CD4-positive, alpha-beta T cell treated with Interleukin-17A for 4 hours (primary cell): Measurements from ENCODE around the gene ARPP21.

Experiments used
- DNase-seq: peaks from one replicate; pipeline ENCODE4 v3.0.0-alpha.2; 2020; ENCODE audit warnings: mixed read lengths

The ARPP21 gene

GRCh38 chr3:35641920-35642527, 2.7 kb downstream of the ARPP21 start:
- DNase-seq = no peak

- DNase-seq = no peak
These were observed 4.2 kb downstream of the ARPP21 start for GRCh38 chr3:35643495-35643894.

GRCh38 chr3:35644451-35644850, 5.1 kb downstream of the ARPP21 start:
- no peak for DNase-seq

GRCh38 chr3:35645189-35645588, 5.9 kb downstream of the ARPP21 start:
- no peak for DNase-seq

- no peak for DNase-seq
These were observed 6.8 kb downstream of the ARPP21 start for GRCh38 chr3:35646081-35646480.

- no peak for DNase-seq
These were observed 8.1 kb downstream of the ARPP21 start for GRCh38 chr3:35647461-35647860.

GRCh38 chr3:35648347-35648746, 9.0 kb downstream of the ARPP21 start:
- DNase-seq = no peak

GRCh38 chr3:35649405-35649804, 10.1 kb downstream of the ARPP21 start:
- no peak for DNase-seq

GRCh38 chr3:35651426-35651825, 12.1 kb downstream of the ARPP21 start:
- DNase-seq = no peak

GRCh38 chr3:35651851-35652250, 12.5 kb downstream of the ARPP21 start:
- DNase-seq = no peak

- DNase-seq = no peak
These were observed 14.0 kb downstream of the ARPP21 start for GRCh38 chr3:35653347-35653746.

GRCh38 chr3:35654476-35654875, 15.2 kb downstream of the ARPP21 start:
- no peak for DNase-seq

GRCh38 chr3:35658686-35659085, 19.4 kb downstream of the ARPP21 start:
- DNase-seq = no peak

GRCh38 chr3:35659768-35660167, 20.4 kb downstream of the ARPP21 start:
- DNase-seq = no peak

GRCh38 chr3:35663471-35663870, 24.1 kb downstream of the ARPP21 start:
- DNase-seq = no peak

- DNase-seq = no peak
These were observed 25.2 kb downstream of the ARPP21 start for GRCh38 chr3:35664460-35664919.

- no peak for DNase-seq
These were observed 26.2 kb downstream of the ARPP21 start for GRCh38 chr3:35665390-35666055.

GRCh38 chr3:35666888-35667287, 27.6 kb downstream of the ARPP21 start:
- no peak for DNase-seq

GRCh38 chr3:35670408-35670965, 31.2 kb downstream of the ARPP21 start:
- no peak for DNase-seq

- DNase-seq = no peak
These were observed 32.2 kb downstream of the ARPP21 start for GRCh38 chr3:35671483-35671882.

- no peak for DNase-seq
These were observed 33.7 kb downstream of the ARPP21 start for GRCh38 chr3:35673017-35673416.

GRCh38 chr3:35674451-35675109, 35.3 kb downstream of the ARPP21 start:
- no peak for DNase-seq

- no peak for DNase-seq
These were observed 35.9 kb downstream of the ARPP21 start for GRCh38 chr3:35675206-35675605.

- DNase-seq = no peak
These were observed 36.3 kb downstream of the ARPP21 start for GRCh38 chr3:35675621-35676020.
